Skeletal muscle tissue (tissue), 4 donors: Measurements from ENCODE around the gene TSTD1. TPM values are rescaled to one million over a fixed set of nuclear protein-coding genes. Genes with fewer than 3 reads are reported as not detected.
"Not testable (repeated sequence)": the region's sequence is repeated elsewhere in the genome, so short reads cannot be mapped to it uniquely, and the experiment has no call there.

Experiments
- H3K27ac ChIP-seq: one replicate; pipeline ENCODE4 v1.7.0; 2013; ENCODE audit warnings: mild to moderate bottlenecking, low read depth, low read length, inconsistent platforms
- H3K27me3 ChIP-seq, 3 donors: one replicate each; pipeline ENCODE4 v1.7.0; 2013; ENCODE audit warnings: low read length in 3 of 3; ENCODE audit not compliant: control insufficient read depth in 3 of 3, insufficient read depth in 3 of 3
- H3K36me3 ChIP-seq, 3 donors: one replicate each; pipeline ENCODE4 v1.7.0; 2013; ENCODE audit warnings: low read length in 3 of 3; ENCODE audit not compliant: control insufficient read depth in 3 of 3, insufficient read depth in 3 of 3
- H3K4me1 ChIP-seq, 3 donors: one replicate each; pipeline ENCODE4 v1.7.0; 2013; ENCODE audit warnings: low read length in 3 of 3, mild to moderate bottlenecking in 3 of 3; ENCODE audit not compliant: control insufficient read depth in 3 of 3, insufficient read depth in 3 of 3
- H3K4me3 ChIP-seq, 3 donors: one replicate each; pipeline ENCODE4 v1.7.0; 2013; ENCODE audit warnings: low read length in 3 of 3
- H3K9ac ChIP-seq, 3 donors: one replicate each; pipeline ENCODE4 v1.7.0; 2013; ENCODE audit warnings: low read length in 3 of 3, mild to moderate bottlenecking in 3 of 3, moderate library complexity in 2 of 3, low read depth in 1 of 3
- H3K9me3 ChIP-seq, 3 donors: one replicate each; pipeline ENCODE4 v1.7.0; 2013; ENCODE audit warnings: low read length in 3 of 3; ENCODE audit not compliant: control insufficient read depth in 3 of 3
- total RNA-seq: library from RNA; depleted of rRNA; stranded (reverse); fragments of >200 nt; gene quantifications from one replicate; pipeline ENCODE4 v1.2.3, GENCODE V29; 2014
- donor health status: Osteomylitis.

Gene TSTD1
- total RNA-seq, 1 donor from 2014 or later: 27.7 TPM

DNA sequence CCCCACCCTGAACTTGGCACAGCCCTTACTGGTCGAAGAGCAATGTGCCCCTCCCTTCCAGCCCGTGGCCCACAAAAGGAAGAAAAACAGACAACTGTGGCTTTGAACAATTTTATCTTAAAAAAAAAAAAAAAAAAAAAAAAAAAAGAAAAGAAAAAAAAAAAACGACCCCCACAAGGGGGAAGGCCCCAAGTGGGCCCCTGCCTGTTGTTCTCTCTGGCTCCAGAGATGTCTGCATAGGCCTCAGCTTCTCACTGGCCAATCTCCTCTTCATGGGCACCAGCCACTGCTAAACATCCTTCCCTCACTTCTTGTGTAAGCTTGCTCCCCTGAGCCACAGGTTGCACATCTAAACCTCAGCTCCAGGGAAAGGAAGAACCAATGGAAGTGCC lies 386 bp upstream of the TSTD1 start:
- Histone ChIP-seq H3K27ac (no peak overlapping the region), H3K9me3 (no peaks in the 10 kb centered on the region), H3K9ac (peak overlapping the region; percentile 53 to 70 (median 65)), H3K36me3 (peaks cover 35 to 38% (median 35%) of the 10 kb centered on the region in 3 donors), H3K4me3 (peak overlapping the region; percentile 65 to 83 (median 73)), H3K27me3 (no peaks in the 10 kb centered on the region), H3K4me1 (peaks cover 9 to 25% (median 15%) of the 10 kb centered on the region in 3 donors)

DNA sequence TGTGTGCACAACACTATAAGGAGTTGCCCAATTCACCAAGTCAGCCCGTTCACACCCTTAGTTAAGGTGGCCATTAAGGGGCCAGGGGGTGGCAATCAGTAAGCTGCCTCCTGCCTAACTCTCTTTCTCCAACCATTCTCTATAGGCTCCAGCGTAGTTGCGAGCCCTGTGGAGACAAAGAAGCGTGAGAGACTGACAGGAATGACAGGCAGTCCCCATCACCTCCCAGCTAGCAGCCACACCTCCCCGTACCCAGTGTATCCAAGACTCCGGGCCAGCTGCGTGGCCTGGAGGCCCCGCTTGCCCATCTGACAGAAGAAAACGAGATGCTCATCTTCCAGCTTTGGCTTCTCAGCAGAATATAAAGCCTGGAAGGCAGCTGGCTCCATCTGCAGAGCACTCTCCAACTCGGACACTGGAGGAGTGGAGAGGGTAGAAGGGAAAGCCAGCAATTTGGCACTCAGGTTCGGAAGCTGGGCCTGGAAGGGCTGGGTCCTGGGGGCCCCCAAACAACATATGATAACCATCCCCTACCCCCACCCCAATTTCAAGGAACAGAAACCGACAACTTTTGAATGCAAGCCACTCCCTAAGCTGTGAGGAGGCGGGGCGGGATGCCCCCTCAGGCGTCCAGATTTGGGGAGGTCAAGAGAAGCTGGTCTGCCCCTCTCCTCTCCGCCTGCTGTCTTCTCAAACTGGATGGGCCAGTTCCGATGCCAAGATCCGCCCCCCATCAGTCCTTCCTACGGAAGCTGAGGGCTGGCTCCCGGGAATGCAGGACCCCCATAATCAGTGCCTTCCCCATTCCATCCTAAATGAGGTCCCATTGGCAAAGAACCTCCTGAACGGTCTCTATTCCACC lies 872 bp downstream of the TSTD1 start:
- Histone ChIP-seq H3K9me3 (no peaks in the 10 kb centered on the region), H3K9ac (peak overlapping the region; percentile 56 to 70 (median 65)), H3K27ac (no peak overlapping the region), H3K4me3 (peak overlapping the region; percentile 65 to 83 (median 73)), H3K36me3 (peaks cover 35 to 36% (median 35%) of the 10 kb centered on the region in 3 donors), H3K27me3 (no peaks in the 10 kb centered on the region), H3K4me1 (peaks cover 3 to 24% (median 10%) of the 10 kb centered on the region in 3 donors)

DNA sequence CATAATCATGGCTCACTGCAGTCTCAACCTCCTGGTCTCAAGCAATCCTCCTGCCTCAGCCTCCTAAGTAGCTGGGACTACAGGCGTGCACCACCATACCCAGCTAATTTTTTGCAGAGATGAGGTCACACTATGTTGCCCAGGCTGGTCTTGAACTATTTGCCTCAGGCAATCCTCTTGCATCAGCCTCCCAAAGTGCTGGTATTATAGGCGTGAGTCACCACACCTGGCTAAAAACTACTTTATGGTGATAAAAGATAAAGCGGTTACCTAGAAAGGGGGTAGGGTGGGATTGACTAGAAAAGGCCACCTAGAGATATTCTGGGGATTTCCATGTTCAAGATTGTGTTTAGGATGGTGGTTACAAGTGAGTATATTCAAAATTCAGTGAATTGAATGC lies 5.0 kb downstream of the TSTD1 start:
- H3K9me3 ChIP-seq: no peaks in the 10 kb centered on the region
- H3K4me3 ChIP-seq: no peak overlapping the region
- H3K27ac ChIP-seq: no peak overlapping the region
- no peak overlapping the region for H3K9ac ChIP-seq
- H3K27me3 ChIP-seq: no peaks in the 10 kb centered on the region
- peaks cover 3 to 14% (median 5%) of the 10 kb centered on the region in 3 donors for H3K4me1 ChIP-seq
- H3K36me3 ChIP-seq: peaks cover 0 to 3% (median 0%) of the 10 kb centered on the region in 3 donors

DNA sequence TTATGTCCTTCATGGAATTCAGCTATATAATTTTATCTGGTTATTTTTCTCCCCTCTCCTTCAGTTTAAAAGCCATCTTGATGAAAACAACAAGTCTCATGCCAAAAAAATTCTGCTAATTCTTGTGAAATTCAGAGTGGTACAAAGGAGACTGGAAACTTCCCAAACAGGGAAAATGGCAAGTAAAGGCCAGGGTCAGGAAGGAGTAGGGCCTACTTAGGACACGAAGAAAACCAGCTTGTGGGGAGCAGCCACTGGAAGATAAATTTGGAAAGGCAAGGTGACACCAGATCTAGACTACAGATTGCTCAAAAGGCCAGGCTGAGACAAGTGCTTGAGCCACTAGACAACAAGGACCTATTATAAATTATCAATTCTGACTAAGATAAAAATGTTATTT lies 6.4 kb downstream of the TSTD1 start:
- H3K9me3 ChIP-seq: no peaks in the 10 kb centered on the region
- no peak overlapping the region for H3K27ac ChIP-seq
- no peak overlapping the region for H3K9ac ChIP-seq
- H3K27me3 ChIP-seq: no peaks in the 10 kb centered on the region
- H3K4me3 ChIP-seq: no peak overlapping the region
- H3K36me3 ChIP-seq: no peaks in the 10 kb centered on the region
- peaks cover 0 to under 1% (median 0%) of the 10 kb centered on the region in 3 donors for H3K4me1 ChIP-seq

DNA sequence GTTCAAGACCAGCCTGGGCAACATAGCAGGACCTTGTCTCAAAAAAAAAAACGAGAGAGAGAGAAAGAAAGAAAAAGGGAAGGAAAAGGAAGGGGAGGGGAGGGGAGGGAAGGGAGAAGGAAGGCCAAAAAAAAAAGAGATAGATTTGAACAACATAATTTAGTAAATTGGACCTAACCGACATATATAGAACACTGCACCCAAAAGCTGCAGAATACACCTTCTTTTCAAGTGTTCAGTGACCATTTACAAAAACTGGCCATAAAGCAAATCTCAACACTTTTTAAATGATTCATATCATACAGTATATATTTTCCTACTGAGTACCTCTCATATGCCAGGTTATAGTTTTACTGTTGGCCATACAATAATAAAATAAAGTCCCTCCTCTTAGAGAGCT lies 6.9 kb downstream of the TSTD1 start:
- Histone ChIP-seq H3K36me3 (no peaks in the 10 kb centered on the region), H3K27me3 (no peaks in the 10 kb centered on the region), H3K27ac (no peak overlapping the region), H3K4me1 (no peaks in the 10 kb centered on the region), H3K4me3 (no peak overlapping the region), H3K9ac (no peak overlapping the region), H3K9me3 (no peaks in the 10 kb centered on the region)

DNA sequence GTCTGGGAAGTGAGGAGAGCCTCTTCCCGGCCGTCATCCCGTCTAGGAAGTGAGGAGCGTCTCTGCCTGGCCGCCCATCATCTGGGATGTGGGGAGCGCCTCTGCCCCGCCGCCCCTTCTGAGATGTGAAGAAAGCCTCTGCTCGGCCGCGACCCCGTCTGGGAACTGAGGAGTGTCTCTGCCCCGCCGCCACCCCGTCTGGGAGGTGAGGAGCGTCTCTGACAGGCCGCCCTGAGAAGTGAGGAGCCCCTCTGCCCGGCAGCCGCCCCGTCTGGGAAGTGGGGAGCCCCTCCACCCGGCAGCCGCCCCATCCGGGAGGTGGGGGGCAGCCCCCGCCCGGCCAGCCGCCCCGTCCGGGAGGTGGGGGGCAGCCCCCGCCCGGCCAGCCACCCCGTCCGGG lies 9.3 kb downstream of the TSTD1 start:
- not testable (repeated sequence) for H3K4me1 ChIP-seq, H3K9me3 ChIP-seq, H3K27ac ChIP-seq, H3K36me3 ChIP-seq, H3K4me3 ChIP-seq, H3K27me3 ChIP-seq, H3K9ac ChIP-seq

DNA sequence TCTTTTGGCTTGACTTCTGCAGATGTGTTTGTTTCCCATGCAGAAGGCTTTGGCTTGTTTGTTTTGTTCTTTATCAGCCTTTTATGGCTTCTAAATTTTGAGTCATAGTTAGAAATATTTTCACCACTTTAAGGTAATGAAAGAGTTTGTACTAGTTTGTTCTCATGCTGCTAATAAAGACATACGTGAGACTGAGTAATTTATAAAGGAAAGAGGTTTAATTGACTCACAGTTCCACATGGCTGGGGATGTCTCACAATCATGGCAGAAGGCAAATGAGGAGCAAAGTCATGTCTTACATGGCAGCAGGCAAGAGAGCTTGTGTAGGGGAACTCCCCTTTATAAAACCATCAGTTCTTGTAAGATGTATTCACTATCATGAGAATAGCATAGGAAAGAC lies 11.8 kb downstream of the TSTD1 start:
- H3K4me3 ChIP-seq, H3K27me3 ChIP-seq, H3K27ac ChIP-seq, H3K4me1 ChIP-seq, H3K9me3 ChIP-seq, H3K36me3 ChIP-seq, H3K9ac ChIP-seq: not testable (repeated sequence)

DNA sequence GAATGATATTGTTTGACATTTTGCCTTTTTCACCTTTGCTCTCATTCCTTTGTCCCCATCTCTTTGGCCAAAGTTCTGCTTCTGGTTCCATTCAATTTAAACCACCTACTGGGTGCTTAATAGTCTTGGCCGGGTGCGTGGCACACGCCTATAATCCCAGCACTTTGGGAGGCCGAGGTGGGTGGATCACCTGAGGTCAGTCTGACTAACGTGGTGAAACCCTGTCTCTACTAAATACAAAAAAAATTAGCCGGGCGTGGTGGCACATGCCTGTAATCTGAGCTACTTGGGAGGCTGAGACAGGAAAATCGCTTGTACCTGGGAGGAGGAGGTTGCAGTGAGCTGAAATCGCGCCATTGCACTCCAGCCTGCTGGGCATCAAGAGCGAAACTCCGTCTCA lies 16.3 kb downstream of the TSTD1 start:
- not testable (repeated sequence) for H3K27ac ChIP-seq, H3K9ac ChIP-seq, H3K36me3 ChIP-seq, H3K9me3 ChIP-seq, H3K4me3 ChIP-seq
- Histone ChIP-seq H3K27me3 (peaks cover 8 to 23% (median 9%) of the 10 kb centered on the region in 3 donors), H3K4me1 (peaks cover 6 to 25% (median 14%) of the 10 kb centered on the region in 3 donors)

DNA sequence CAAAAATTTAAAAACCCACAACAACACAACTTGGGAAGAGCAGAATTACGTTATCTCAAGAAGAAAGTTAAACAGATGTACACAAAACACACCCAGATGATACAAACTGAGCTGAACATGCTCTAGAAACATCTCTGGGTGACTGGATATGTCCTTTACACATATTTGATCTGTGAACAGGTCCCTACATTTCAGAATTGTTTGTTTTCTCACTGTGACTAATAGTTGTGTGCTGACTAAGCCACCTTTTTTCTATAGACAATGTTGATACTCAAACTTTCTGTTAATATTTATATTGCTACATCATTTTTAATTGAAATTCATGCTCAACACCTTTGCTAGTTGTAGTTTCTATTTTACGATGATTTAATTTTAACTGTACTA lies 16.8 kb downstream of the TSTD1 start:
- Histone ChIP-seq H3K4me1 (peaks cover 6 to 25% (median 14%) of the 10 kb centered on the region in 3 donors), H3K27me3 (peaks cover 8 to 23% (median 9%) of the 10 kb centered on the region in 3 donors), H3K9me3 (no peaks in the 10 kb centered on the region), H3K36me3 (no peaks in the 10 kb centered on the region), H3K4me3 (no peak overlapping the region), H3K27ac (no peak overlapping the region), H3K9ac (no peak overlapping the region)

DNA sequence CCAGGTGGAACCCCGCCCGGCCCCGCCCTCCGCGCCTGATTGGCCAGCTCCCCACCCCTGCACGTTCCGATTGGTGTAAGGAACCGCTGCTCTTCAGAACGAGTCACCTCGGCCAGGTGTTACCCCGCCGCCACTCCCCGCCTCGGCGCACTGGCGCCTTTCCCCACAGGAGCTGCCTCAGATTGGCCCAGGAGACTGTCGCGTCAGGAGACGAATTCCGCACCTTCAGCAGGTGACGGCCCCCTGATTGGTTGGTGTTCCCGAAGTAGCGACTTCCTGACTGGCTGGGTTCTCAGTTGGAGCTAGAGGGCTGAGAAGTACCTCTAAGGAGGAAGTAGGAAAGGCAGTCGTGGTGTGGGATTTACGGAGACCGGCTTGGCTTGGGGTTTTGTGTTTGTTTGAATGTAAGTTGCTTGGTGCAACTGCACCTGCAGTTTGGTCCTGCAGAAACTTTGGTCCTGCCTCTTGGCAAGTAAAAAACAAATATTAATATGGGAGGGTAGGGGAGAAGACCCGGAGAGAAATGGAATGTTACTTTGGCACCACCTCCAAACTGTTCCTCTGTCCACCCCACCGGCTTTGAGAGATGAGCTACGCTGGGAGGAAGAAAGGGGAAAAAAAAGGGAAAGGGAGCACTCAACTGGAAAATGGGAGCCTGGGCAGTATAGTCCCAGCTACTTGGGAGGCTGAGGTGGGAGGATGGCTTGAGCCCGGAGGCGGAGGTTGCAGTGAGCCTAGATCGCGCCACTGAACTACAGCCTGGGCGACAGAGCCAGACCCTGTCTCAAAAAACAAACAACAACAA lies 17.4 kb downstream of the TSTD1 start:
- no peaks in the 10 kb centered on the region for H3K9me3 ChIP-seq
- peak overlapping the region; percentile 85 for H3K27ac ChIP-seq
- no peaks in the 10 kb centered on the region for H3K36me3 ChIP-seq
- H3K4me1 ChIP-seq: peaks cover 6 to 25% (median 14%) of the 10 kb centered on the region in 3 donors
- H3K27me3 ChIP-seq: peaks cover 8 to 23% (median 9%) of the 10 kb centered on the region in 3 donors
- peak overlapping the region; percentile 69 to 85 (median 81) for H3K4me3 ChIP-seq
- H3K9ac ChIP-seq: peak overlapping the region; percentile 57 to 83 (median 59)
